Panc1 (cell line): ENCODE data around the gene DDIT3.

ENCODE experiments used
- CTCF ChIP-seq: fragments of 450-650 bp; IDR thresholded peaks from 2 replicates; pipeline ENCODE4 v1.5.1; 2017; ENCODE audit warnings: mild to moderate bottlenecking
- POLR2AphosphoS5 ChIP-seq: IDR thresholded peaks from 2 replicates; pipeline ENCODE4 v1.6.1; 2012; ENCODE audit warnings: mild to moderate bottlenecking, low read depth, low read length, moderate library complexity

- TF ChIP-seq POLR2AphosphoS5 (no peak), CTCF (no peak)
These were observed 4.3 kb downstream of the DDIT3 start for GRCh38 chr12:57515934-57516541.
